Panc1 (cell line): ENCODE results near the gene GABRE.

Source experiments
- POLR2AphosphoS5 ChIP-seq: IDR thresholded peaks from 2 replicates; pipeline ENCODE4 v1.6.1; 2012; ENCODE audit warnings: mild to moderate bottlenecking, low read depth, low read length, moderate library complexity
- SIN3A ChIP-seq: IDR thresholded peaks from 2 replicates; pipeline ENCODE4 v1.6.1; 2012; ENCODE audit warnings: low read depth, mild to moderate bottlenecking, low read length, moderate library complexity, borderline replicate concordance; ENCODE audit not compliant: insufficient read depth
- TCF7L2 ChIP-seq: IDR thresholded peaks from 2 replicates; pipeline ENCODE4 v1.6.1; 2011; ENCODE audit warnings: mild to moderate bottlenecking, low read depth, low read length, inconsistent platforms
- TF ChIP-seq, protein P1 (sequence below): fragments of 450-650 bp; IDR thresholded peaks from 2 replicates; pipeline ENCODE4 v1.5.1; 2017; ENCODE audit warnings: mild to moderate bottlenecking
- TF ChIP-seq, protein P2 (sequence below), 2 experiments: IDR thresholded peaks; 2 replicates each; pipeline ENCODE4 v1.6.1; 2011 to 2012; ENCODE audit warnings: low read depth in 2 of 2, control low read depth in 1 of 2, low read length in 1 of 2, mild to moderate bottlenecking in 1 of 2, moderate library complexity in 1 of 2; ENCODE audit not compliant: insufficient read depth in 1 of 2

DNA sequence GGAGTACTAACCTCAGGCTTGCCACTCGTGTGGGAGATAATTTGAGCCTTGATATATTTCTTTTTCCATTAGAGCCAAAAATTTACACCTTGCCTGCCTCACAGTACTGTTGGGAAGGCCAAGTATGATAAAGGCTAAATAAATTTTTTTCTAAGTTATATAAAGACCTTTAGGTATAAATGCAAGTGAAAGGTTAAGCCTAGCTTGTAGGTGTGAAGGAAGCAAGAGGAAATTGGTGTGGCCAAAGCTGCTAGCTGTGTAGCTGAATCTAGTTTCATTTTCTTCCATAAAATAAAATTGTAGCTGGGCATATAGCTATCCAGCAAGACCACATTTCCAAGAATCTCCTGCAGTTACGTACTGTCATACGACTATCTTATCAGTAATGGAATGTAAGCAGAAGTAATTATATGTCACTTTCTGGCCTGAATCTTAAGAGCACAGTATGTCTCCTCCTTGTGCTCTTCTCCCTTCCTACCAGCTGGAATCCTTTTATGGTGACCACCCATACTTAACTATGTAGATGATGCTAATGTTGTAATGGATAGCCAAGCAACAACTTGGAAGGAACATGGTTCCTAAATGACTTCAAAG lies 14.3 kb upstream of the GABRE start:
- TF ChIP-seq, protein P1, sequence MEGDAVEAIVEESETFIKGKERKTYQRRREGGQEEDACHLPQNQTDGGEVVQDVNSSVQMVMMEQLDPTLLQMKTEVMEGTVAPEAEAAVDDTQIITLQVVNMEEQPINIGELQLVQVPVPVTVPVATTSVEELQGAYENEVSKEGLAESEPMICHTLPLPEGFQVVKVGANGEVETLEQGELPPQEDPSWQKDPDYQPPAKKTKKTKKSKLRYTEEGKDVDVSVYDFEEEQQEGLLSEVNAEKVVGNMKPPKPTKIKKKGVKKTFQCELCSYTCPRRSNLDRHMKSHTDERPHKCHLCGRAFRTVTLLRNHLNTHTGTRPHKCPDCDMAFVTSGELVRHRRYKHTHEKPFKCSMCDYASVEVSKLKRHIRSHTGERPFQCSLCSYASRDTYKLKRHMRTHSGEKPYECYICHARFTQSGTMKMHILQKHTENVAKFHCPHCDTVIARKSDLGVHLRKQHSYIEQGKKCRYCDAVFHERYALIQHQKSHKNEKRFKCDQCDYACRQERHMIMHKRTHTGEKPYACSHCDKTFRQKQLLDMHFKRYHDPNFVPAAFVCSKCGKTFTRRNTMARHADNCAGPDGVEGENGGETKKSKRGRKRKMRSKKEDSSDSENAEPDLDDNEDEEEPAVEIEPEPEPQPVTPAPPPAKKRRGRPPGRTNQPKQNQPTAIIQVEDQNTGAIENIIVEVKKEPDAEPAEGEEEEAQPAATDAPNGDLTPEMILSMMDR, result no peak
- no peak for TF ChIP-seq POLR2AphosphoS5
- TF ChIP-seq, protein P2, sequence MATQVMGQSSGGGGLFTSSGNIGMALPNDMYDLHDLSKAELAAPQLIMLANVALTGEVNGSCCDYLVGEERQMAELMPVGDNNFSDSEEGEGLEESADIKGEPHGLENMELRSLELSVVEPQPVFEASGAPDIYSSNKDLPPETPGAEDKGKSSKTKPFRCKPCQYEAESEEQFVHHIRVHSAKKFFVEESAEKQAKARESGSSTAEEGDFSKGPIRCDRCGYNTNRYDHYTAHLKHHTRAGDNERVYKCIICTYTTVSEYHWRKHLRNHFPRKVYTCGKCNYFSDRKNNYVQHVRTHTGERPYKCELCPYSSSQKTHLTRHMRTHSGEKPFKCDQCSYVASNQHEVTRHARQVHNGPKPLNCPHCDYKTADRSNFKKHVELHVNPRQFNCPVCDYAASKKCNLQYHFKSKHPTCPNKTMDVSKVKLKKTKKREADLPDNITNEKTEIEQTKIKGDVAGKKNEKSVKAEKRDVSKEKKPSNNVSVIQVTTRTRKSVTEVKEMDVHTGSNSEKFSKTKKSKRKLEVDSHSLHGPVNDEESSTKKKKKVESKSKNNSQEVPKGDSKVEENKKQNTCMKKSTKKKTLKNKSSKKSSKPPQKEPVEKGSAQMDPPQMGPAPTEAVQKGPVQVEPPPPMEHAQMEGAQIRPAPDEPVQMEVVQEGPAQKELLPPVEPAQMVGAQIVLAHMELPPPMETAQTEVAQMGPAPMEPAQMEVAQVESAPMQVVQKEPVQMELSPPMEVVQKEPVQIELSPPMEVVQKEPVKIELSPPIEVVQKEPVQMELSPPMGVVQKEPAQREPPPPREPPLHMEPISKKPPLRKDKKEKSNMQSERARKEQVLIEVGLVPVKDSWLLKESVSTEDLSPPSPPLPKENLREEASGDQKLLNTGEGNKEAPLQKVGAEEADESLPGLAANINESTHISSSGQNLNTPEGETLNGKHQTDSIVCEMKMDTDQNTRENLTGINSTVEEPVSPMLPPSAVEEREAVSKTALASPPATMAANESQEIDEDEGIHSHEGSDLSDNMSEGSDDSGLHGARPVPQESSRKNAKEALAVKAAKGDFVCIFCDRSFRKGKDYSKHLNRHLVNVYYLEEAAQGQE (IDR thresholded peaks at IDR 0.05; ENCODE audit: insufficient read depth in 1 of 2, low read depth in 2 of 2, low read length in 1 of 2), result no peak
- no peak for TF ChIP-seq TCF7L2
- TF ChIP-seq SIN3A, result no peak
